Activated B cell treated with CpG ODN at 0.5 μM for 24 hours (primary cell): ENCODE results near the gene NRXN3. TPM values are rescaled to one million over a fixed set of nuclear protein-coding genes. Genes with fewer than 3 reads are reported as not detected.

Source experiments
- ATAC-seq: fragments of 200-7000 bp; cut with Tn5 transposase; one replicate; pipeline ENCODE4 v1.10.0; 2021; ENCODE audit warnings: low read depth, mild to moderate bottlenecking, moderate library complexity
- CTCF ChIA-PET: fragments of 350-600 bp; sonication (Branson Sonifier 250); formaldehyde crosslinking; loops from one replicate; lab custom pipeline; 2021; ENCODE audit warnings: antibody characterized with exemption; lab: Charles Lee
- POLR2A ChIA-PET: fragments of 350-600 bp; sonication (Branson Sonifier 250); formaldehyde crosslinking; loops from one replicate; lab custom pipeline; 2021; ENCODE audit warnings: antibody characterized with exemption; lab: Charles Lee
- DNase-seq: peaks from one replicate; pipeline ENCODE4 v3.0.0; 2022
- H3K27ac Mint-ChIP-seq: one replicate; pipeline ENCODE4 v1.8.0; 2020; ENCODE audit warnings: mixed read lengths
- H3K27me3 Mint-ChIP-seq: one replicate; pipeline ENCODE4 v1.8.0; 2021; ENCODE audit warnings: mixed read lengths
- H3K36me3 Mint-ChIP-seq: one replicate; pipeline ENCODE4 v1.8.0; 2021; ENCODE audit warnings: low read depth, mixed read lengths
- H3K4me1 Mint-ChIP-seq: one replicate; pipeline ENCODE4 v1.8.0; 2021; ENCODE audit warnings: mixed read lengths
- H3K4me3 Mint-ChIP-seq: one replicate; pipeline ENCODE4 v1.8.0; 2020; ENCODE audit warnings: mild to moderate bottlenecking, mixed read lengths
- H3K9me3 Mint-ChIP-seq: one replicate; pipeline ENCODE4 v1.8.0; 2020; ENCODE audit warnings: mixed read lengths
- CTCF ChIP-seq: fragments of 200-600 bp; IDR thresholded peaks from one replicate; pipeline ENCODE4 v1.8.0; 2022; ENCODE audit warnings: antibody characterized with exemption, mild to moderate bottlenecking
- intact Hi-C: fragments of 100-400 bp; cut with micrococcal nuclease; formaldehyde crosslinking; loops from one replicate; pipeline ENCODE4 v1.15.1; 2024
- total RNA-seq: library from RNA; stranded (reverse); gene quantifications from 2 replicates; pipeline ENCODE4 v1.2.3, GENCODE V29; 2022

Gene NRXN3
- total RNA-seq, 1 donor from 2014 or later = not detected

GRCh38 chr14:79668951-79669350, 1498.8 kb downstream of the NRXN3 start:
- Mint-ChIP-seq H3K4me3 (no peak overlapping the region), H3K9me3 (peaks cover 2% of the 10 kb centered on the region), H3K27me3 (no peaks in the 10 kb centered on the region), H3K36me3 (no peaks in the 10 kb centered on the region), H3K27ac (no peak overlapping the region), H3K4me1 (no peaks in the 10 kb centered on the region)
- no peak for TF ChIP-seq CTCF
- CTCF ChIA-PET = no interaction called here
- intact Hi-C loops = no loop called here
- no peak for DNase-seq
- POLR2A ChIA-PET = no interaction called here
- no peak for ATAC-seq

DNA sequence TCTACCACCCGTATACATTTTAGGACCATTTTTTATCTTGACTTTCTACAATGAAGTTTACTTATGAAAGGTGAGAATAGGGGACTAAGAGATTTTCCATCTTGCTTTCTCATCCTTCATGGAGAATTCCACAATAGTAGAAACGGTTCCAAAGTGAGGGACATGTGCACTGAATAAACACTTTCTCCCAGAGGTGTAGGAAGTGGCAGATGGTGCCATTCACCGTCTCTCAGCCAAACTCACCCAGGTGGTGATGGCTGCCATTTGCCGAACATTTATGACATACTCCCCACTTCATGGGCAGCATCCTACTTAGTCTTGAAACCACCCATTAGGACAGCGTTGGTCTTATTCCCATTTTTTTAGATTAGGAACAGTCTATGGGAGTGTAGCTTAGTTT, 1500.6 kb downstream of the NRXN3 start:
- CTCF ChIA-PET = no interaction called here
- ATAC-seq = no peak
- POLR2A ChIA-PET = no interaction called here
- no peak for TF ChIP-seq CTCF
- intact Hi-C loops = no loop called here
- Mint-ChIP-seq H3K9me3 (no peaks in the 10 kb centered on the region), H3K36me3 (no peaks in the 10 kb centered on the region), H3K4me1 (no peaks in the 10 kb centered on the region), H3K4me3 (no peak overlapping the region), H3K27ac (no peak overlapping the region), H3K27me3 (no peaks in the 10 kb centered on the region)
- DNase-seq = no peak

GRCh38 chr14:79680087-79680486, 1509.9 kb downstream of the NRXN3 start:
- POLR2A ChIA-PET = no interaction called here
- H3K4me3 Mint-ChIP-seq = no peak overlapping the region

GRCh38 chr14:79686196-79686595, 1516.0 kb downstream of the NRXN3 start:
- ChIA-PET POLR2A (no interaction called here), CTCF (no interaction called here)
- Mint-ChIP-seq H3K27me3 (no peaks in the 10 kb centered on the region), H3K9me3 (no peaks in the 10 kb centered on the region), H3K36me3 (no peaks in the 10 kb centered on the region), H3K27ac (no peak overlapping the region), H3K4me1 (no peaks in the 10 kb centered on the region), H3K4me3 (no peak overlapping the region)
- DNase-seq (no peak), ATAC-seq (no peak)
- intact Hi-C loops = no loop called here
- no peak for TF ChIP-seq CTCF

More at GRCh38 chr14:79680087-79680486, 1509.9 kb downstream of the NRXN3 start:
- DNase-seq (no peak), ATAC-seq (no peak)
- Mint-ChIP-seq H3K36me3 (no peaks in the 10 kb centered on the region), H3K27ac (no peak overlapping the region), H3K4me1 (no peaks in the 10 kb centered on the region), H3K9me3 (no peaks in the 10 kb centered on the region), H3K27me3 (no peaks in the 10 kb centered on the region)
- intact Hi-C loops = no loop called here
- CTCF ChIA-PET = no interaction called here
- TF ChIP-seq CTCF = no peak

DNA sequence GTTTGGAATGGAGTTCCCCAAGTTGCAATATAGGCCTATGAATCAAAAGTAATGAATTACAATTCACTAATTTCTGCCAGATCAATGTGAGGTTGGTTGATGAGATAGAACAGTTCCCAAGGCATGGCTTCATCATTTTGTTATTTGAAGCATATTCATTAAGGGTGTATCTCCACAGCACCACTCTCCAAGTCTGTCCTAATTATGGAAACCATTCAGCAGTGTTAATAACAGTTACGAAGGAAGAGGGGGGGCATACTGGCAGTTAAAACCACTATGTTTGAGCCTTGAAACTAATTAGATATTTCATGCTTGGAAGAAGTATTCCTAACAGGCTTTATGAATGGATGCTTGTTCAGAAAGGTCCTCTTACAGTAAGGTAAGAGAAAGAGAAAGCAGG, 1520.8 kb downstream of the NRXN3 start:
- CTCF ChIA-PET = no interaction called here
- DNase-seq = no peak
- Mint-ChIP-seq H3K4me1 (no peaks in the 10 kb centered on the region), H3K9me3 (no peaks in the 10 kb centered on the region), H3K4me3 (no peak overlapping the region), H3K27ac (no peak overlapping the region), H3K36me3 (no peaks in the 10 kb centered on the region), H3K27me3 (no peaks in the 10 kb centered on the region)
- intact Hi-C loops = no loop called here
- no peak for ATAC-seq
- POLR2A ChIA-PET = no interaction called here
- no peak for TF ChIP-seq CTCF
